Neural progenitor cell (in vitro differentiated cells): ENCODE results near the gene GXYLT2. TPM values are rescaled to one million over a fixed set of nuclear protein-coding genes. Genes with fewer than 3 reads are reported as not detected.
A peak's percentile ranks its signal among the peaks of the same experiment; 100 is the strongest.

ENCODE experiments used
- DNase-seq: peaks from one replicate; pipeline ENCODE4 v3.0.0-alpha.2; 2016; ENCODE audit warnings: low spot score
- H2AFZ ChIP-seq: fragments of 200-600 bp; sonication (generic); replicated peaks from 2 replicates; pipeline ENCODE4 v1.6.1; 2016; ENCODE audit warnings: antibody characterized with exemption
- H3F3A ChIP-seq: fragments of 200-600 bp; sonication (generic); 2 replicates; pipeline ENCODE4 v1.6.1; 2016; ENCODE audit warnings: antibody characterized with exemption, low read depth
- H3K27ac ChIP-seq: fragments of 200-600 bp; sonication (generic); 2 replicates; pipeline ENCODE4 v1.5.1; 2016; ENCODE audit warnings: mild to moderate bottlenecking
- H3K27me3 ChIP-seq: fragments of 200-600 bp; sonication (generic); 2 replicates; pipeline ENCODE4 v1.6.1; 2016; ENCODE audit warnings: mild to moderate bottlenecking, moderate library complexity
- H3K36me3 ChIP-seq: fragments of 200-600 bp; sonication (generic); 2 replicates; pipeline ENCODE4 v1.5.1; 2016
- H3K4me1 ChIP-seq: fragments of 200-600 bp; sonication (generic); 2 replicates; pipeline ENCODE4 v1.6.1; 2016; ENCODE audit warnings: mixed run types
- H3K4me2 ChIP-seq: fragments of 200-600 bp; sonication (generic); 2 replicates; pipeline ENCODE4 v1.6.1; 2016
- H3K4me3 ChIP-seq: fragments of 200-600 bp; sonication (generic); 2 replicates; pipeline ENCODE4 v1.5.1; 2016
- H3K79me2 ChIP-seq: fragments of 200-600 bp; sonication (generic); 2 replicates; pipeline ENCODE4 v1.6.1; 2016; ENCODE audit warnings: low read depth
- H3K9ac ChIP-seq: fragments of 200-600 bp; sonication (generic); 2 replicates; pipeline ENCODE4 v1.6.1; 2016
- H3K9me3 ChIP-seq: fragments of 200-600 bp; sonication (generic); 2 replicates; pipeline ENCODE4 v1.5.1; 2016; ENCODE audit warnings: low read depth
- H4K20me1 ChIP-seq: fragments of 200-600 bp; sonication (generic); 2 replicates; pipeline ENCODE4 v1.6.1; 2016; ENCODE audit warnings: low read depth
- H3K27ac Mint-ChIP-seq: 3 replicates; pipeline ENCODE4 v1.8.0; 2021; ENCODE audit warnings: mixed read lengths
- H3K27me3 Mint-ChIP-seq: 2 replicates; pipeline ENCODE4 v1.8.0; 2022; ENCODE audit warnings: low read depth, mild to moderate bottlenecking, inconsistent platforms, moderate library complexity, mixed read lengths; ENCODE audit not compliant: insufficient read depth
- H3K36me3 Mint-ChIP-seq: 3 replicates; pipeline ENCODE4 v1.8.0; 2021; ENCODE audit warnings: mixed read lengths
- H3K4me1 Mint-ChIP-seq: 3 replicates; pipeline ENCODE4 v1.8.0; 2021; ENCODE audit warnings: mixed read lengths
- H3K4me3 Mint-ChIP-seq: 3 replicates; pipeline ENCODE4 v1.8.0; 2021; ENCODE audit warnings: mild to moderate bottlenecking, moderate library complexity, mixed read lengths
- H3K9me3 Mint-ChIP-seq: 3 replicates; pipeline ENCODE4 v1.8.0; 2020; ENCODE audit warnings: mixed read lengths
- CTCF ChIP-seq: fragments of 200-600 bp; sonication (generic); IDR thresholded peaks from 2 replicates; pipeline ENCODE4 v1.5.1; 2017; ENCODE audit warnings: antibody characterized with exemption, mild to moderate bottlenecking
- EZH2 ChIP-seq: fragments of 200-600 bp; sonication (generic); IDR thresholded peaks from 2 replicates; pipeline ENCODE4 v1.6.1; 2017; ENCODE audit warnings: antibody characterized with exemption, mild to moderate bottlenecking, moderate library complexity
- EZH2phosphoT487 ChIP-seq: fragments of 200-600 bp; sonication (generic); IDR thresholded peaks from 2 replicates; pipeline ENCODE4 v1.6.1; 2017; ENCODE audit warnings: antibody characterized with exemption
- total RNA-seq: library from RNA; depleted of rRNA; stranded (reverse); fragments of >200 nt; gene quantifications from 2 replicates; pipeline ENCODE4 v1.2.3, GENCODE V29; 2015; ENCODE audit warnings: low replicate concordance

The GXYLT2 gene
- total RNA-seq, 1 donor from 2014 or later = 3.6 TPM

DNA sequence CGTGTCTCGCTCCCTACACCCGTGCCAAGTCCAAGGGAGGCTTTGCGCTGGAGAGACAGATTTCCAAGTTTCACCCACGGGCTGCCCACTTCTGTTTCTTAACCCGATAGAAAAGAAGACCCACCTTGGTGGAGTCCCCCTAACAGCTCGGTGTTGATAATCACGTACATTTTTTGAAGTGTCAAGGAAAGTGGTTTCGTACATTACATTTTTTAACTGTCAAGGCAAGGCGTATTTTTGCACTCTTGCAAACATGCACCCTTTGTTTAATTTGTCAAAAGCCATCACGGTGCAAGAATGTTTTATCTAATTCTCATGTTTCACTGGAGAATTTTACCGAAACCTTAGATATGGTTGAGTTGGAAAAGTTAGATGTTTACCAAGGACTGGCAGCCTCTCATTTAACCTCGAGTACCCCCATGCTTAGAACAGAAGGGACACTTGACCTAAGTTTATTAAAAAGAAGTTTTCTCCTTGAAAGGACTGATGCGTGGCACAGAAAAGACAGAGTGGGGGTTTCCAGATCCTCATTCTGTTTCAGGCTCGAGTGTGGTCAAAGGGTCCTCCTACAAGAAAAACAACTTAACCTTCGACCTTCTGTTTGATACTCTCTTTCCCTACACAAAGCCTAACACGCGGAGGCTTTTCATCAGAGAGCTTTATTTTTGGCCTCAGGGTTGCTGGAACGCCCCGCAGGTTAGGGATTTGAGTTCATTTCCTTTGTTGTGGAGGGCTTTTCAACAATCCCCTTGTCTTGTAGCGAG lies 882 bp downstream of the GXYLT2 start:
- peaks cover 22% of the 10 kb centered on the region for H4K20me1 ChIP-seq
- DNase-seq = peak; percentile 93
- peaks cover 41% of the 10 kb centered on the region for H3K4me1 ChIP-seq
- peaks cover 77% of the 10 kb centered on the region for H3K27me3 ChIP-seq
- H3K4me3 ChIP-seq = peak overlapping the region; percentile 61
- H3K79me2 ChIP-seq = no peaks in the 10 kb centered on the region
- H3K27ac ChIP-seq = no peak overlapping the region
- H3F3A ChIP-seq = peaks cover 26% of the 10 kb centered on the region
- Mint-ChIP-seq H3K27ac (no peak overlapping the region), H3K27me3 (peaks cover 63% of the 10 kb centered on the region), H3K36me3 (no peaks in the 10 kb centered on the region), H3K4me3 (peak overlapping the region; percentile 84), H3K4me1 (peaks cover 42% of the 10 kb centered on the region), H3K9me3 (peaks cover 4% of the 10 kb centered on the region)
- H3K9ac ChIP-seq = no peak overlapping the region
- H3K36me3 ChIP-seq = no peaks in the 10 kb centered on the region
- no peak for TF ChIP-seq CTCF
- peak; percentile 97 for TF ChIP-seq EZH2phosphoT487
- no peaks in the 10 kb centered on the region for H3K9me3 ChIP-seq
- peak overlapping the region; percentile 97 for H3K4me2 ChIP-seq
- H2AFZ ChIP-seq = no peak overlapping the region

GRCh38 chr3:72889310-72890165 lies 1.7 kb downstream of the GXYLT2 start:
- no peak overlapping the region for H3K9ac ChIP-seq
- Mint-ChIP-seq H3K4me3 (peak overlapping the region; percentile 84), H3K4me1 (peaks cover 42% of the 10 kb centered on the region), H3K36me3 (no peaks in the 10 kb centered on the region), H3K9me3 (no peaks in the 10 kb centered on the region), H3K27ac (no peak overlapping the region), H3K27me3 (peaks cover 68% of the 10 kb centered on the region)
- H3K4me1 ChIP-seq = peaks cover 41% of the 10 kb centered on the region
- no peak overlapping the region for H3K27ac ChIP-seq
- no peak for TF ChIP-seq EZH2phosphoT487
- no peak for TF ChIP-seq CTCF
- TF ChIP-seq EZH2 = no peak
- no peaks in the 10 kb centered on the region for H3K9me3 ChIP-seq
- H3K79me2 ChIP-seq = no peaks in the 10 kb centered on the region
- H3K36me3 ChIP-seq = no peaks in the 10 kb centered on the region
- H3K27me3 ChIP-seq = peaks cover 77% of the 10 kb centered on the region
- H3K4me3 ChIP-seq = peak overlapping the region; percentile 28
- H4K20me1 ChIP-seq = peaks cover 22% of the 10 kb centered on the region
- H3K4me2 ChIP-seq = peak overlapping the region; percentile 97
- H2AFZ ChIP-seq = no peak overlapping the region
- no peak for DNase-seq
- peaks cover 26% of the 10 kb centered on the region for H3F3A ChIP-seq

GRCh38 chr3:72890166-72890925 lies 2.5 kb downstream of the GXYLT2 start:
- Mint-ChIP-seq H3K4me3 (no peak overlapping the region), H3K27me3 (peaks cover 62% of the 10 kb centered on the region), H3K36me3 (no peaks in the 10 kb centered on the region), H3K4me1 (peaks cover 42% of the 10 kb centered on the region), H3K27ac (no peak overlapping the region), H3K9me3 (no peaks in the 10 kb centered on the region)
- Histone ChIP-seq H3K4me1 (peaks cover 41% of the 10 kb centered on the region), H3K79me2 (no peaks in the 10 kb centered on the region), H3K9me3 (no peaks in the 10 kb centered on the region), H3F3A (peaks cover 26% of the 10 kb centered on the region), H3K9ac (no peak overlapping the region), H3K4me3 (no peak overlapping the region), H3K27me3 (peaks cover 71% of the 10 kb centered on the region), H3K36me3 (no peaks in the 10 kb centered on the region), H2AFZ (no peak overlapping the region), H3K27ac (no peak overlapping the region), H3K4me2 (peak overlapping the region; percentile 97), H4K20me1 (peaks cover 22% of the 10 kb centered on the region)
- DNase-seq = no peak
- no peak for TF ChIP-seq EZH2phosphoT487
- TF ChIP-seq EZH2 = no peak
- TF ChIP-seq CTCF = no peak
